GM12891 (cell line): ENCODE results near the gene FAM227A.

Experiments used
- POLR2A ChIP-seq: IDR thresholded peaks from 2 replicates; pipeline ENCODE4 v1.6.1; 2011; ENCODE audit warnings: low read depth, low read length, control low read depth
- POLR2AphosphoS5 ChIP-seq: IDR thresholded peaks from 2 replicates; pipeline ENCODE4 v1.6.1; 2011; ENCODE audit warnings: low read depth, low read length, control low read depth
- POU2F2 ChIP-seq: IDR thresholded peaks from 2 replicates; pipeline ENCODE4 v1.6.1; 2011; ENCODE audit warnings: low read depth, mild to moderate bottlenecking, control low read depth, low read length, moderate library complexity
- TAF1 ChIP-seq: IDR thresholded peaks from 2 replicates; pipeline ENCODE4 v1.6.1; 2011; ENCODE audit warnings: low read depth, low read length, control low read depth

DNA sequence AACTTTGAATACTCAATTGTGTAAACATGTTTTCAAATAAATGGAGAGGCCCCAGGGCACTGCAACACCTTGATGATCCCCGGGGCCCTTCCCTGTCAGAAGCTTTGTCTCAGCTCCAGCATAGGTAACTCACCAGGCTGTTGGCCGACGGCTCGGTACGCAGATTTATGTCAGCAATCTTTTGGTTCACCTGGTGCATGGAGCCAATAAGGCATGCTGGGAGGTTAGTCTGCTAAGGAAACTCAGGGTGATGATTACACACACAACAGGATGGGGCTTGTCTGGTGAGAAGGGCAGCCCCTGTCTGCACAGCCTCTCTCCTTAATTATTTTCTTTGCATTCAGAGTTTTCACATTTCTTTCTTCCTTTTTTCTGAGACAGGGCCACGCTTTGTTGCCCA lies 10.8 kb downstream of the FAM227A start:
- TF ChIP-seq POLR2A (no peak), POLR2AphosphoS5 (no peak), TAF1 (no peak), POU2F2 (no peak)
